GM21526 (cell line): ENCODE results near the gene QRICH2.
"Not testable (repeated sequence)": the region's sequence is repeated elsewhere in the genome, so short reads cannot be mapped to it uniquely, and the experiment has no call there.

Experiments
- ATAC-seq: cut with Tn5 transposase; IDR thresholded peaks from one replicate; pipeline ENCODE4 v1.9.1; 2021; ENCODE audit warnings: moderate library complexity; ENCODE audit not compliant: unreplicated experiment, low FRiP score

Gene QRICH2

GRCh38 chr17:76235883-76236282 lies 72.2 kb downstream of the QRICH2 start:
- no peak for ATAC-seq

- ATAC-seq, result no peak
Measured at GRCh38 chr17:76234354-76234679, 73.8 kb downstream of the QRICH2 start.

DNA sequence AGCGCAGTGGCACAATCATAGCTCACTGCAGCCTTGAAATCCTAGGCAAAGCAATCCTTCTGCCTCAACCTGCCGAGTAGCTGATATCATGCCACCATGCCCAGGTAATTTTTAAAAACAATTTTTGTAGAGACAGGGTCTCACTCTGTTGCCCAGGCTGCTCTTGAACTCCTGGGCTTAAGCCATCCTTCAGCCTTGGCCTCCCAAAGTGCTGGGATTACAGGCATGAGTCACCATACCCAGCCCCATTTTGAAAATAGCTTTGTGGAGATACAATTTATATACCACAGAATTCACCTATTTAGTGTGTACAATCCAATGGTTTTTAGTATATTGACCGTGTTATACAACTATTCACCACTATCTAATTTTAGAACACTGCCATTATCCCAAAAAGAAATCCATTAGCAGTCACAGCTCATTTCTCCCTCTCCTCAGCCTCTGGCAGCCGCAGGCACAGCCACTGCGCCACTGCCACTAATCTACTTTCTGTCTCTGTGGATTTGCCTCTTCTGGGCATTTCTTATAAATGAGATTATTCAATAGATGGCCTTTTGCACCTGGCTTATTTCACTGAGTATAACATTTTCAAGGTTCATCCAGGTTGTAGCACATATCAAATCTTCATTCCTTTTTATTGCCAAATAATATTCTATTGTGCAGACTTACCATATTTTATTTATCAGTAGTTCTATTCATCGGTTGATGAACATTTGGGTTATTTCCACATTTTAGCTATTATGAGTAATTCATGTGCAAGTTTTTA lies 74.3 kb downstream of the QRICH2 start:
- ATAC-seq, result no peak

DNA sequence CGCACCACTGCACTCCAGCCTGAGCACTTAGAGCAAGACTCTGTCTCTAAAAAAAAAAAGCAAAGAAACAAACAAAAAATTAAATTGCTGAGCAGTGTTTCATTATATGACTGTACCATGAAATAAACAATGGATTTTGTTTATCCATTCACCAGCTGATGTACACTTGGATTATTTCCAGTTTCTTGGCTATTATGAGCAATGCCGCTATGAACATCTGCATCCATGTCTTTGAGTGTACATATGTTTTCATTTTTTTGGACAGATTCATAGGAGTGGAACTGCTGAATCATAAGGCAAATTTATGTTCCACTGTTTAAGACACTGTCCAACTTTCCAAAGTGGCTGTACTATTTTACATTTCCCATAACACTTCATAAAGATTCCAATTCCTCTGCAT lies 75.7 kb downstream of the QRICH2 start:
- no peak for ATAC-seq

DNA sequence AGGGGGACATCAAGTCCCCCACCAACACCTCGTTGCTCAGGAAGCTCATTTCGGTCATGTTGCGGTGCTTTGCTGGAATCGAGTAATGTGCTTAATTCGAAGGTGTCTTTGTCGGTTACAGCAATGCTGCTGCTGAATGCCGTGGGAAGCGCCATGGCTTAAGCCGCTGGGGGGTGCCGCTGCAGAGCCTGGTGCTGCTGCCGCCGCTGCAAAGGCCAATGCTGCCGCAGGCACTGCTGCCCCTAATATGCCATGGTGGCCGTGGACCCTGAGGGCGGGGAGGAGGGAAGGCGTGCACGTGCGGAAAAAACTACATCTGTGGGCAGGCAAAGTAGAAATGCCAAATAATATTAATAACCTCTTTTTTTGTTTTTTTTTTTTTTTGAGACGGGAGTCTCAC lies 81.3 kb downstream of the QRICH2 start:
- ATAC-seq, result not testable (repeated sequence)

- ATAC-seq, result not testable (repeated sequence)
Measured at GRCh38 chr17:76225373-76226086, 82.5 kb downstream of the QRICH2 start.
